OCI-LY3 (cell line): ENCODE results near the gene TDP1.

Experiments
- H2AFZ ChIP-seq: fragments of 200-600, 300-600 bp; shearing (Covaris generic); 2 replicates; pipeline ENCODE4 v1.6.0; 2014; ENCODE audit warnings: antibody characterized with exemption, low read depth, low read length
- H3K27ac ChIP-seq: fragments of 200-600, 300-600 bp; sonication (generic); 2 replicates; pipeline ENCODE4 v1.5.1; 2014; ENCODE audit warnings: mild to moderate bottlenecking, low read length, moderate library complexity, mixed read lengths
- H3K27me3 ChIP-seq: fragments of 200-600, 300-600 bp; sonication (generic); 2 replicates; pipeline ENCODE4 v1.6.1; 2014; ENCODE audit warnings: low read depth, low read length, mixed read lengths
- H3K36me3 ChIP-seq: fragments of 200-600, 300-600 bp; sonication (generic); replicated peaks from 2 replicates; pipeline ENCODE3; 2014; ENCODE audit warnings: low read depth, low read length, mixed read lengths
- H3K4me1 ChIP-seq: fragments of 300-600, 200-600 bp; sonication (generic); 2 replicates; pipeline ENCODE4 v1.6.1; 2014; ENCODE audit warnings: low read length, mixed read lengths
- H3K4me2 ChIP-seq: fragments of 200-600, 300-600 bp; sonication (generic); 2 replicates; pipeline ENCODE4 v1.6.1; 2014; ENCODE audit warnings: low read length, mixed read lengths
- H3K4me3 ChIP-seq: fragments of 300-600, 200-600 bp; sonication (generic); 2 replicates; pipeline ENCODE4 v1.5.1; 2014; ENCODE audit warnings: antibody characterized with exemption, mild to moderate bottlenecking, low read length, moderate library complexity
- H3K79me2 ChIP-seq: fragments of 300-600, 200-600 bp; shearing (Covaris generic); 2 replicates; pipeline ENCODE4 v1.6.1; 2014; ENCODE audit warnings: mild to moderate bottlenecking, low read length, mixed read lengths
- H3K9ac ChIP-seq: fragments of 300-600, 200-600 bp; shearing (Covaris generic); 2 replicates; pipeline ENCODE4 v1.6.0; 2014; ENCODE audit warnings: mild to moderate bottlenecking, low read length, moderate library complexity
- H3K9me3 ChIP-seq: fragments of 200-600, 300-600 bp; shearing (Covaris generic); 2 replicates; pipeline ENCODE4 v1.6.1; 2014; ENCODE audit warnings: low read length, mixed read lengths; ENCODE audit not compliant: insufficient read depth
- H4K20me1 ChIP-seq: fragments of 200-600, 300-600 bp; sonication (generic); 2 replicates; pipeline ENCODE4 v1.6.1; 2016; ENCODE audit warnings: low read length, mixed read lengths; ENCODE audit not compliant: insufficient read depth
- CTCF ChIP-seq: fragments of 200-600, 300-600 bp; sonication (generic); IDR thresholded peaks from 2 replicates; pipeline ENCODE4 v1.5.1; 2014; ENCODE audit warnings: antibody characterized with exemption, low read length, low read depth
- EZH2phosphoT487 ChIP-seq: fragments of 200-600 bp; shearing (Covaris generic); IDR thresholded peaks from 2 replicates; pipeline ENCODE4 v1.6.1; 2018; ENCODE audit warnings: antibody characterized with exemption, mixed run types, low read depth

Gene TDP1

GRCh38 chr14:89909586-89909985, 46.1 kb upstream of the TDP1 start:
- H4K20me1 ChIP-seq, result no peaks in the 10 kb centered on the region
- no peak overlapping the region for H3K4me3 ChIP-seq
- no peak overlapping the region for H3K4me2 ChIP-seq
- H3K9ac ChIP-seq, result no peak overlapping the region
- no peaks in the 10 kb centered on the region for H3K9me3 ChIP-seq
- no peak overlapping the region for H2AFZ ChIP-seq
- no peak for TF ChIP-seq CTCF
- TF ChIP-seq EZH2phosphoT487, result no peak
- no peak overlapping the region for H3K27ac ChIP-seq
- H3K4me1 ChIP-seq, result no peaks in the 10 kb centered on the region
- no peaks in the 10 kb centered on the region for H3K27me3 ChIP-seq
- H3K36me3 ChIP-seq, result no peaks in the 10 kb centered on the region
- H3K79me2 ChIP-seq, result no peaks in the 10 kb centered on the region

GRCh38 chr14:89910691-89911009, 45.1 kb upstream of the TDP1 start:
- H3K27ac ChIP-seq, result no peak overlapping the region
- H3K27me3 ChIP-seq, result no peaks in the 10 kb centered on the region
- H2AFZ ChIP-seq, result no peak overlapping the region
- no peak overlapping the region for H3K9ac ChIP-seq
- TF ChIP-seq EZH2phosphoT487 (no peak), CTCF (no peak)
- H3K4me3 ChIP-seq, result no peak overlapping the region
- no peak overlapping the region for H3K4me2 ChIP-seq
- no peaks in the 10 kb centered on the region for H4K20me1 ChIP-seq
- H3K79me2 ChIP-seq, result no peaks in the 10 kb centered on the region
- no peaks in the 10 kb centered on the region for H3K9me3 ChIP-seq
- H3K4me1 ChIP-seq, result peaks cover 3% of the 10 kb centered on the region; the same call in 1 of the 2 replicates
- H3K36me3 ChIP-seq, result no peaks in the 10 kb centered on the region

GRCh38 chr14:89911010-89911919, 44.5 kb upstream of the TDP1 start:
- no peaks in the 10 kb centered on the region for H3K27me3 ChIP-seq
- no peak overlapping the region for H3K9ac ChIP-seq
- H3K9me3 ChIP-seq, result no peaks in the 10 kb centered on the region
- H2AFZ ChIP-seq, result no peak overlapping the region
- H3K79me2 ChIP-seq, result no peaks in the 10 kb centered on the region
- no peaks in the 10 kb centered on the region for H4K20me1 ChIP-seq
- no peaks in the 10 kb centered on the region for H3K36me3 ChIP-seq
- no peak overlapping the region for H3K27ac ChIP-seq
- H3K4me2 ChIP-seq, result no peak overlapping the region
- TF ChIP-seq CTCF (no peak), EZH2phosphoT487 (no peak)
- no peak overlapping the region for H3K4me3 ChIP-seq
- H3K4me1 ChIP-seq, result peaks cover 3% of the 10 kb centered on the region; the same call in 1 of the 2 replicates

GRCh38 chr14:89912221-89912620, 43.5 kb upstream of the TDP1 start:
- Histone ChIP-seq H3K4me1 (peaks cover 3% of the 10 kb centered on the region; the same call in 1 of the 2 replicates), H4K20me1 (no peaks in the 10 kb centered on the region), H2AFZ (no peak overlapping the region), H3K9me3 (no peaks in the 10 kb centered on the region), H3K36me3 (no peaks in the 10 kb centered on the region), H3K4me2 (no peak overlapping the region), H3K4me3 (no peak overlapping the region), H3K79me2 (no peaks in the 10 kb centered on the region), H3K27me3 (no peaks in the 10 kb centered on the region), H3K27ac (no peak overlapping the region), H3K9ac (no peak overlapping the region)
- TF ChIP-seq CTCF (no peak), EZH2phosphoT487 (no peak)
